Measurements from ENCODE around the gene CFAP410.

- TF ChIP-seq EZH2phosphoT487 (IDR thresholded peaks at IDR 0.05; ENCODE audit: insufficient read depth, low read depth) (no peak), EZH2 (IDR thresholded peaks at IDR 0.05; ENCODE audit: insufficient read depth, poor library complexity, severe bottlenecking) (no peak)
These were observed 49.7 kb downstream of the CFAP410 start for GRCh38 chr21:44289381-44290010.
